ENCODE data around the gene TANK. TPM values are rescaled to one million over a fixed set of nuclear protein-coding genes. Genes with fewer than 3 reads are reported as not detected.

Gene TANK
- total RNA-seq, 2 donors from 2014 or later = 50.4 to 51.0 TPM

GRCh38 chr2:161237392-161238264 lies 77.4 kb downstream of the TANK start:
- TF ChIP-seq CTCF (IDR thresholded peaks at IDR 0.05) (no peak), POLR2A (IDR thresholded peaks at IDR 0.05) (no peak), POLR2AphosphoS5 (IDR thresholded peaks at IDR 0.05) (no peak)
- no peaks in the 10 kb centered on the region for H3K4me1 ChIP-seq (replicated peaks)
- DNase-seq (ENCODE audit: low spot score) = no peak
- 8% methylated on average over 47 of the region's 49 CpGs for WGBS
- intact Hi-C loops (cut with DNase I) = no loop called here
- H3K27me3 ChIP-seq (replicated peaks; ENCODE audit: insufficient read depth) = no peaks in the 10 kb centered on the region
- peak overlapping the region; percentile 43 to 45 for H3K4me3 ChIP-seq
- no peaks in the 10 kb centered on the region for H3K9me3 ChIP-seq
- H3K36me3 ChIP-seq = no peaks in the 10 kb centered on the region
- peak overlapping the region in 1 of 2 donors; percentile 3 for H3K27ac ChIP-seq

- no peaks in the 10 kb centered on the region for H3K36me3 ChIP-seq
- H3K27ac ChIP-seq = no peak overlapping the region
- intact Hi-C loops (cut with DNase I) = no loop called here
- no peak for DNase-seq (ENCODE audit: low spot score)
- 2% methylated on average over 16 of the region's 16 CpGs for WGBS
- H3K9me3 ChIP-seq = no peaks in the 10 kb centered on the region
- no peaks in the 10 kb centered on the region for H3K4me1 ChIP-seq (replicated peaks)
- H3K27me3 ChIP-seq (replicated peaks; ENCODE audit: insufficient read depth) = no peaks in the 10 kb centered on the region
- H3K4me3 ChIP-seq = peak overlapping the region; percentile 43 to 45
- TF ChIP-seq POLR2A (IDR thresholded peaks at IDR 0.05) = no peak
- no peak for TF ChIP-seq CTCF (IDR thresholded peaks at IDR 0.05)
- no peak for TF ChIP-seq POLR2AphosphoS5 (IDR thresholded peaks at IDR 0.05)
Observed at GRCh38 chr2:161238265-161238559, 78.0 kb downstream of the TANK start.

- Histone ChIP-seq H3K4me3 (peak overlapping the region; percentile 43 to 45), H3K9me3 (no peaks in the 10 kb centered on the region), H3K36me3 (no peaks in the 10 kb centered on the region), H3K27ac (no peak overlapping the region), H3K4me1 (replicated peaks) (no peaks in the 10 kb centered on the region), H3K27me3 (replicated peaks; ENCODE audit: insufficient read depth) (no peaks in the 10 kb centered on the region)
- 3% methylated on average over 66 of the region's 78 CpGs for WGBS
- peak; percentile 22 for DNase-seq (ENCODE audit: low spot score)
- intact Hi-C loops (cut with DNase I) = no loop called here
- TF ChIP-seq CTCF (IDR thresholded peaks at IDR 0.05) = no peak
- no peak for TF ChIP-seq POLR2AphosphoS5 (IDR thresholded peaks at IDR 0.05)
- TF ChIP-seq POLR2A (IDR thresholded peaks at IDR 0.05) = no peak
Observed at GRCh38 chr2:161238560-161239325, 78.5 kb downstream of the TANK start.

GRCh38 chr2:161239326-161240109 lies 79.3 kb downstream of the TANK start:
- Histone ChIP-seq H3K36me3 (no peaks in the 10 kb centered on the region), H3K4me3 (no peak overlapping the region), H3K9me3 (no peaks in the 10 kb centered on the region), H3K27ac (no peak overlapping the region), H3K4me1 (replicated peaks) (no peaks in the 10 kb centered on the region), H3K27me3 (replicated peaks; ENCODE audit: insufficient read depth) (no peaks in the 10 kb centered on the region)
- DNase-seq (ENCODE audit: low spot score) = no peak
- 81% methylated on average over 39 of the region's 47 CpGs for WGBS
- intact Hi-C loops (cut with DNase I) = no loop called here
- TF ChIP-seq POLR2A (IDR thresholded peaks at IDR 0.05) (no peak), CTCF (IDR thresholded peaks at IDR 0.05) (no peak), POLR2AphosphoS5 (IDR thresholded peaks at IDR 0.05) (no peak)
